Left colon (tissue), 2 donors: ENCODE data around the gene RBMS1. TPM values are rescaled to one million over a fixed set of nuclear protein-coding genes. Genes with fewer than 3 reads are reported as not detected.

ENCODE experiments used
- ATAC-seq: fragments of 200-7000 bp; cut with Tn5 transposase; one replicate; pipeline ENCODE4 v1.9.1; 2020; ENCODE audit warnings: mild to moderate bottlenecking, moderate library complexity
- DNase-seq, 2 donors: peaks; one replicate each; pipeline ENCODE4 v3.0.0-alpha.2; 2020
- intact Hi-C, 2 donors: fragments of 100-400 bp; cut with DNase I in 1 of 2; cut with micrococcal nuclease in 1 of 2; formaldehyde crosslinking; loops; one replicate each; pipeline versions ENCODE4 v1.11.2 to v1.14.0; 2022; cut with DNase I, micrococcal nuclease
- total RNA-seq, 2 donors: library from RNA; stranded (reverse); fragmentation: NEBNext Ultra II Directional; extraction: Animal tissue kit (Norgen Biotek cat#: 25700); gene quantifications; one replicate each; pipeline ENCODE4 v1.2.1, GENCODE V29; 2021
- donor health status: DM: no; HTN: no; CAD: no.
- donor health status: DM: yes; HTN: yes; CAD: no.

Gene RBMS1
- total RNA-seq, 2 donors from 2014 or later = 7.5 to 18.6 TPM

GRCh38 chr2:160286551-160286950, 207.1 kb downstream of the RBMS1 start:
- no peak for DNase-seq
- ATAC-seq = peak; percentile 52
- intact Hi-C loops = no loop called here

DNA sequence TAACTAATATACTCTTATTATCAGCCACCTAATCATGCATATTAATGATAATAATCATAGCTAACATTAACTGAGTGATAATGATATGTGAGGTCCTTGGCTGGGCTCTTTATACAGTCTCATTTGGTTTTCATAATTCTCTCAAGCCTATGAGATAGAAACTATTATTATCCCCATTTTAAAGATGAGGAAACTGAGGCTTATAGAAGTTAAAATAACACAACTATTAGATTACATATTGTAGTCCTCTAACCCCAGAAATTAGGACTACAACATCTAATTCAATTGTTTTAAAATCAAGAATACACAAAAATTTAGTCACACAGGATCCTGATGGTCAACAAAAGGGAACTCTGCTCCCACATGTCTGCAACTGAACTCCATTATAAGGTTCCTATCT, 209.9 kb downstream of the RBMS1 start:
- ATAC-seq (no peak), DNase-seq (no peak)
- intact Hi-C loops = no loop called here

GRCh38 chr2:160282063-160282580, 211.5 kb downstream of the RBMS1 start:
- DNase-seq (no peak), ATAC-seq (no peak)
- intact Hi-C loops = no loop called here

- DNase-seq (no peak), ATAC-seq (no peak)
- intact Hi-C loops = no loop called here
Measured at GRCh38 chr2:160281213-160281612, 212.4 kb downstream of the RBMS1 start.

GRCh38 chr2:160279813-160280465, 213.7 kb downstream of the RBMS1 start:
- ATAC-seq (no peak), DNase-seq (no peak)
- intact Hi-C loops = no loop called here

DNA sequence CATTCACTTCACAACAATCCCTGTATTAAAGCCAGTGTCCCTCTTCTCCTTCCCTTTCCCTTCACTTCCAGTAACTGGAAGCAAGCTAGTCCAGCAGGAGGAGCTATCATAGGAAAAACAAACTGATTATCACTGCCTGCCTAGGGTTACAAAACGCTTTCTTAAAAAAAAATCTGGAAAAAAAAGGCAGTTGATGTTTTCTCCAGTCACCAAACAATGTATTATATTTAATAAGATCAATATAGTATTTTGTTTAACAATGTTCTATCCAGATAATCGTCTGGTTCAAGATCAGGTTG, 214.8 kb downstream of the RBMS1 start:
- intact Hi-C loops = no loop called here
- DNase-seq = no peak
- ATAC-seq = no peak

GRCh38 chr2:160278101-160278878, 215.3 kb downstream of the RBMS1 start:
- intact Hi-C loops = no loop called here
- peak; percentile 40 for ATAC-seq
- DNase-seq = no peak

GRCh38 chr2:160277151-160277550, 216.5 kb downstream of the RBMS1 start:
- DNase-seq (no peak), ATAC-seq (no peak)
- intact Hi-C loops = no loop called here

DNA sequence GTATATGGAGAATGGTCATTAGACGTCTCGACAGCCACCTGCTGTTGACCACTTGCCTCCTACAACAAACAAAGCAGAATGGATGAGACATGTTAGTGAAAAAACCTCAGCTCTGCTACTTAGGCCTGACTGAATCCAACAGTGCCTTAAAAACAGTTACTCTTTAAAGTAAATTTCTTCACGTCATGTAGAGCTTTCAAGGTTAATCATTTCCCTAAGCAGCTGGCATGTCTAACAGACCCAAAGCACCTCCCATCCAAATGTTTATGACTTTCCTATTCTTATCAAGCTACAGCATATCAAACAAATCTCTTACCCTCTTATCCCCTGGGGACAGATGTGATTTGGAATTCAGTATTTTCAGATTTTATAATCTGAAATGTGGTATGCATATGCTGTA, 218.0 kb downstream of the RBMS1 start:
- intact Hi-C loops = no loop called here
- DNase-seq = no peak
- ATAC-seq = peak; percentile 90

DNA sequence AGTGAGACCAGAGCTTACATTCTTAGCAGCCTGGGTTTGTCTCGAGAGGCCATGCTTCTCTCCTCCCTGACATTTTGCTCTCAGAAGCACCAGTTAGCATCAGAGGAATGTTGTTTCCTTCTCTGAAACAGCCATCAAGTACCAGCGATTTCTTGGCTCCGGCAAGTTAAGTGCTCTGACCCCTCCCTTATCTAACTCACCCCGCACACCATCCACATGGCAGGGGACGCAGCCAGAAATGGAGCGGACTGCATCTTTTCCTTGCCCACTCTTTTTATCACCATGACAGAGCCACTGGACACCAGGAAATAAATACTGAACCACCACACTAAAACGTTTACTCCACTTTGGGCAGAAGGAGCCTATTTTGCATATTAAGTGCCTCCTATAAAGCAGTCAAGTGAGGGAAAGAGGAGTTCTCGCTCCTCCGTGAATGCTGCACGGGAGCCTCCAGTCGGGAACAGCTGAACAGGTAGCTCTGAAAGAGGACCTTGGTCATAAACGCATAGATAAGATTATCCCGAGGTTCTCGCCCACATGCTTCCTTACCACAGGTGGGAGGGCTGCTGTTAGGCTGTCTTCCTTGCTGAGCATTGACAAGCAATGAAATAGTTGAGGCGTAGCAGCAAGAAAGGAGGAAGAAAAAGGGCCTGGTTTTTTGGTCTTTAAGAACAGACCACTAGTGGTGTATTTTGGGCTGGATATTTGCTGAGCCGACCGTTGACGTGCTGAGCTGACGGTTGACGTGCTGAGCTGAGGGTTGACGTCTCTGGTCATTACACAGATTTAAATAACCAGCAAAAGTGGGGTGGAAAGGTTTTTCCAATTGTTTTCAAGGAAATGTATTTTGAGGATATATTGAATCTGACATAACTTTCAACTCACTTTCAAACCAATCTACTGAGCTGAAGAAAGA, 222.2 kb downstream of the RBMS1 start:
- intact Hi-C loops = no loop called here
- no peak for ATAC-seq
- DNase-seq = no peak

DNA sequence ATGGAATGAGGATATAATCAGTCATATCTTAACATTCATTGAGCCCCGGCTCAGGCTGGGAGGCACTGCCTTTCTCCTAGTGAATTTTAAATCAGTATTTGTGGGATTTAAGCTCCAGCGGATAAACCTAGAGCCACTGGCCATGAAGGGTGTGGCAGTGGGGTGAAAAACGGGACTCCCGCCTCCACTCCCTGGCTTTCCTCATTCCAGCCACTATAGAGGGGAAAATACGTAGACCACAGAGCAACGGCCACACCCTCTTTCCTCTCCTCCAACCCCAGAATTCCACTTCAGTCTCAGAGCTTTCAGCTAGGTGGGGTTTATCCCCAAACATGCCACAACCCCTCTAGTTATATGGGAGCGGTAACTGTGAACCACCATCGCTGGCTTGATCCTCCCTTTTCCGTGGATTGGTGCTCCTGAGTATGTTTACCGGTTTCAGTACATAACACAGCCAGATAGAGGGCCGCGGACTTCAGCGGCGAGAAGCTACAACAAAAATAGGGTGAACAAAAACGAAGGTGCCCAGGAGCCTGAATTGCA, 223.0 kb downstream of the RBMS1 start:
- peak in 1 of 2 donors; percentile 21 for DNase-seq
- intact Hi-C loops = no loop called here
- peak; percentile 31 for ATAC-seq

DNA sequence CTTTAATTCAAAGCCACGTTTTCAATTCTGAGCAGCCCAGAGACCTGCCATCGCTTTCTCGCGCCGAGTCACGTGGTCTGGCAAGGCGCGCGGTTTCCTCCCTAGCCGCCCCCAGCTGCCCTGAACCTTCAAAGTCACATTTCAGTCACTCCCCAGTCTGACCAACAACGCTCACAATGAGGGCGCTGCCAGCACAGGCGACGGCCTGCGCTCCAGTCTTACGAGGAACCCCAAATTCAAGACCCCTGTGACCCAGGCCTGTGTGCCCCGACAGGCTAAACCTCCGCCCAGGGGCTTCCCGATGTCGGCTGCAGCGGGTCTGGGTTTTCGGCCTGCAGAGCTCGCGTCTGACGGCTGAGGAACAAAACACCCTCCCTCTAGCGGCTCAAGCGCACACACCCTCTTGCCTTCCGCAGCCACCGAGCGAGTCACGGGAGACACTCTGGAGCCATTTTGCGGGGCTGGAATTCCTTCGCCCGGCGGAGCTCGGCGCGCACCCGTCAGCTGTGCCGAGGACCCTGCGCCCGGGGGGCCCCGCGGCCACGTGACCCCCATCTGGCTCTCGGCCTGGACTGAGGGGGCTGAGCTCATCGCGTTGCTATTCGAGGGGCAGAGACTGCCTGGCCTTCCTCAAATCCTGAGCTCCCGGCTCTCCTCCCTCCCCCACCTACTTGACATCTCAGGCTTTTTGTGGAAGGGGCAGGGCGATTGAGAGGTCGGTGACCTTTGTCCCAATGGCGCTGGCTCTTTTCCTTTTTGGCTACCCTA, 223.6 kb downstream of the RBMS1 start:
- peak; percentile 81 to 83 for DNase-seq
- intact Hi-C loops = no loop called here
- peak; percentile 93 for ATAC-seq

GRCh38 chr2:160269365-160269764, 224.2 kb downstream of the RBMS1 start:
- DNase-seq (no peak), ATAC-seq (no peak)
- intact Hi-C loops = no loop called here

- no peak for ATAC-seq
- intact Hi-C loops = no loop called here
- no peak for DNase-seq
Measured at GRCh38 chr2:160268151-160268781, 225.3 kb downstream of the RBMS1 start.

DNA sequence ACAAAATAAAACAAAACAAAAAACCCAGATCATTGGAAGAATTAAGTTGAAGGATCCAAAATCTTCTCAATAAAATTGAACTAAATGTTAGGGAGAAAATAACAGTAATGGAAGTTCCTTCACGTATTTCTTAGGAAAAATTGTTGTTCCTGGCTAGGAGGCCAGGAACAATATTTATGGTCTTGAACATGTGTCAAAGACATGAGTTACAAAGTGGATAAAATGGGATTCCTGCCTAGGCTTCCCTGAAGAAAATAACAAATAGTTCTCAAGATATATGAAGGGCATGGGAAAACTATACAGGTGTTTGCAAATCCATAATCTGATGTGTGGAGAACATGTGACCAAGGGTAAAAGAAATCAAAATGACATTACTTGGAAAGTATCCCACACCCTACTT, 225.9 kb downstream of the RBMS1 start:
- no peak for ATAC-seq
- DNase-seq = no peak
- intact Hi-C loops = no loop called here

DNA sequence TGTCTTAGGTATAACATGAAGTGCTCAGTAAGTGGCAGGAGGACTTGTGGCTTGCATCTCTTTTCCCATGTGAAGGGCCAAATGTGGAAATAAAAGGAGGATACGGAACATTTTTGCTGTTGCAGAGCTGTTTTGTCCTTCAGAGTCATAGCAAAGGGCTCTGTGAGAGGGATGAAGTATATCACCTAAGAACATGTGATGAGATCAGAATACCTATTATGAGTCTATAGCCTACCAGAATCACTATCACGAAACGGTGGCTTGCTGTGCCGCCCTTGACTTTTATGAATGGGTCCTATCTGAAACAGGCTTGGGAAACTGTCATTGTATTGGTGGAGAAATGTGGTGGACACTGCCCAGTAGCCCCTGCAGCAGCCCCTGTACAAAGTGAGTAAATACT, 226.6 kb downstream of the RBMS1 start:
- DNase-seq = no peak
- ATAC-seq = no peak
- intact Hi-C loops = no loop called here

DNA sequence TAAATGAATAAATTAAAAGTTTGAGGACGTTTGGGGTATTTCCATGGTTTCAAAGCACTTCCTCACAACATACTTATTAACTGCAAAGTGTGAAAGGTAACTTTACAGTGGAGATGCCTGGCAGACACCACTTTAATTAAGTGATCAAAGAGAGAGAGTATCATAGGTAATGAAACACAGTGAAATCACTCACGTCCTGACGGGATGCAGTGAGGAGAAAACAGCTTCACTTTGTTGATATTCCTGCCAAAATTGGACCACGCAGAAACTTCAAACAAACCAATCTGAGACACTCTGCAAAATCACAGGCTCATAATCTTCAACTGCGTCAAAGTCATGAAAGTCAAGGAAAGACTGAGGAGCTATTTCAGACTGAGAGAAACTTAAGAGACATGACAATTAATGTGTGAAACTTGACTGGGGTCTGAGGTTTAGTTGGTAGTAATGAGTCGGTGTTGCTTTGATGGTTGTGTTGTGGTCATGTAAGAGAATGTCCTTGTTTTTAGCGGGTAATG, 227.5 kb downstream of the RBMS1 start:
- intact Hi-C loops = no loop called here
- ATAC-seq (no peak), DNase-seq (no peak)

- intact Hi-C loops = no loop called here
- no peak for DNase-seq
- ATAC-seq = no peak
Measured at GRCh38 chr2:160264308-160264707, 229.3 kb downstream of the RBMS1 start.
